Muscle layer of duodenum (tissue), 2 donors: Measurements from ENCODE around the gene GRAMD2A.
"Not testable (repeated sequence)": the region's sequence is repeated elsewhere in the genome, so short reads cannot be mapped to it uniquely, and the experiment has no call there.

Experiments
- H3K27ac ChIP-seq: one replicate; pipeline ENCODE4 v1.7.0; 2013; ENCODE audit warnings: mild to moderate bottlenecking, low read length
- H3K27me3 ChIP-seq: one replicate; pipeline ENCODE4 v1.7.0; 2013; ENCODE audit warnings: low read depth, mild to moderate bottlenecking, control low read depth, low read length
- H3K36me3 ChIP-seq, 2 donors: one replicate each; pipeline ENCODE4 v1.7.0; 2013; ENCODE audit warnings: low read length in 2 of 2, control low read depth in 1 of 2, mild to moderate bottlenecking in 1 of 2; ENCODE audit not compliant: insufficient read depth in 2 of 2, control insufficient read depth in 1 of 2
- H3K4me1 ChIP-seq, 2 donors: one replicate each; pipeline ENCODE4 v1.7.0; 2013; ENCODE audit warnings: low read length in 2 of 2, mild to moderate bottlenecking in 2 of 2, control low read depth in 1 of 2, moderate library complexity in 1 of 2; ENCODE audit not compliant: insufficient read depth in 2 of 2, control insufficient read depth in 1 of 2
- H3K4me3 ChIP-seq, 2 donors: one replicate each; pipeline ENCODE4 v1.7.0; 2013; ENCODE audit warnings: low read length in 2 of 2, low read depth in 1 of 2, mild to moderate bottlenecking in 1 of 2
- H3K9me3 ChIP-seq, 2 donors: one replicate each; pipeline ENCODE4 v1.7.0; 2013; ENCODE audit warnings: low read length in 2 of 2, control low read depth in 1 of 2, mild to moderate bottlenecking in 1 of 2; ENCODE audit not compliant: control insufficient read depth in 1 of 2
- donor health status: healthy.

Gene GRAMD2A

GRCh38 chr15:72172796-72173195 lies 24.8 kb downstream of the GRAMD2A start:
- Histone ChIP-seq H3K9me3 (no peaks in the 10 kb centered on the region), H3K4me3 (no peak overlapping the region), H3K36me3 (no peaks in the 10 kb centered on the region), H3K4me1 (no peaks in the 10 kb centered on the region), H3K27ac (no peak overlapping the region), H3K27me3 (no peaks in the 10 kb centered on the region)

- not testable (repeated sequence) for H3K4me3 ChIP-seq, H3K4me1 ChIP-seq, H3K36me3 ChIP-seq, H3K27ac ChIP-seq, H3K9me3 ChIP-seq, H3K27me3 ChIP-seq
These were observed 25.6 kb downstream of the GRAMD2A start for GRCh38 chr15:72171978-72172377.

GRCh38 chr15:72170691-72171090 lies 26.9 kb downstream of the GRAMD2A start:
- Histone ChIP-seq H3K27me3 (no peaks in the 10 kb centered on the region), H3K4me1 (no peaks in the 10 kb centered on the region), H3K9me3 (no peaks in the 10 kb centered on the region), H3K36me3 (no peaks in the 10 kb centered on the region), H3K27ac (no peak overlapping the region), H3K4me3 (no peak overlapping the region)

- Histone ChIP-seq H3K27me3 (no peaks in the 10 kb centered on the region), H3K9me3 (no peaks in the 10 kb centered on the region), H3K4me1 (no peaks in the 10 kb centered on the region), H3K4me3 (no peak overlapping the region), H3K27ac (no peak overlapping the region), H3K36me3 (no peaks in the 10 kb centered on the region)
These were observed 27.5 kb downstream of the GRAMD2A start for GRCh38 chr15:72169921-72170611.

GRCh38 chr15:72169236-72169920 lies 28.2 kb downstream of the GRAMD2A start:
- no peak overlapping the region for H3K27ac ChIP-seq
- H3K9me3 ChIP-seq: no peaks in the 10 kb centered on the region
- H3K27me3 ChIP-seq: no peaks in the 10 kb centered on the region
- H3K36me3 ChIP-seq: no peaks in the 10 kb centered on the region
- no peak overlapping the region for H3K4me3 ChIP-seq
- no peaks in the 10 kb centered on the region for H3K4me1 ChIP-seq

- Histone ChIP-seq H3K36me3 (no peaks in the 10 kb centered on the region), H3K27ac (no peak overlapping the region), H3K4me1 (no peaks in the 10 kb centered on the region), H3K27me3 (no peaks in the 10 kb centered on the region), H3K9me3 (no peaks in the 10 kb centered on the region), H3K4me3 (no peak overlapping the region)
These were observed 28.8 kb downstream of the GRAMD2A start for GRCh38 chr15:72168808-72169190.

GRCh38 chr15:72168131-72168807 lies 29.3 kb downstream of the GRAMD2A start:
- Histone ChIP-seq H3K4me1 (no peaks in the 10 kb centered on the region), H3K4me3 (no peak overlapping the region), H3K27me3 (no peaks in the 10 kb centered on the region), H3K27ac (no peak overlapping the region), H3K9me3 (no peaks in the 10 kb centered on the region), H3K36me3 (no peaks in the 10 kb centered on the region)

GRCh38 chr15:72167445-72167844 lies 30.1 kb downstream of the GRAMD2A start:
- Histone ChIP-seq H3K9me3 (no peaks in the 10 kb centered on the region), H3K4me3 (no peak overlapping the region), H3K4me1 (no peaks in the 10 kb centered on the region), H3K27me3 (no peaks in the 10 kb centered on the region), H3K36me3 (no peaks in the 10 kb centered on the region), H3K27ac (no peak overlapping the region)

GRCh38 chr15:72166716-72167417 lies 30.7 kb downstream of the GRAMD2A start:
- no peaks in the 10 kb centered on the region for H3K9me3 ChIP-seq
- H3K4me3 ChIP-seq: no peak overlapping the region
- no peaks in the 10 kb centered on the region for H3K4me1 ChIP-seq
- no peaks in the 10 kb centered on the region for H3K36me3 ChIP-seq
- no peak overlapping the region for H3K27ac ChIP-seq
- no peaks in the 10 kb centered on the region for H3K27me3 ChIP-seq

GRCh38 chr15:72163719-72164118 lies 33.9 kb downstream of the GRAMD2A start:
- H3K9me3 ChIP-seq: no peaks in the 10 kb centered on the region
- no peaks in the 10 kb centered on the region for H3K36me3 ChIP-seq
- no peak overlapping the region for H3K27ac ChIP-seq
- no peaks in the 10 kb centered on the region for H3K27me3 ChIP-seq
- H3K4me1 ChIP-seq: peaks cover 0 to 6% of the 10 kb centered on the region in 2 donors
- no peak overlapping the region for H3K4me3 ChIP-seq

GRCh38 chr15:72162569-72162968 lies 35.0 kb downstream of the GRAMD2A start:
- no peaks in the 10 kb centered on the region for H3K27me3 ChIP-seq
- no peaks in the 10 kb centered on the region for H3K9me3 ChIP-seq
- H3K4me3 ChIP-seq: no peak overlapping the region
- no peaks in the 10 kb centered on the region for H3K36me3 ChIP-seq
- H3K4me1 ChIP-seq: peaks cover 0 to 6% of the 10 kb centered on the region in 2 donors
- H3K27ac ChIP-seq: no peak overlapping the region
